B cell (primary cell): Measurements from ENCODE around the gene CCN5. TPM values are rescaled to one million over a fixed set of nuclear protein-coding genes. Genes with fewer than 3 reads are reported as not detected.
"Not testable (repeated sequence)": the region's sequence is repeated elsewhere in the genome, so short reads cannot be mapped to it uniquely, and the experiment has no call there.

ENCODE experiments used
- ATAC-seq: fragments of 200-7000 bp; cut with Tn5 transposase; one replicate; pipeline ENCODE4 v1.10.0; 2021; ENCODE audit warnings: low read depth, mild to moderate bottlenecking, moderate number of reproducible peaks, moderate library complexity
- CTCF ChIA-PET: fragments of 350-600 bp; sonication (Branson Sonifier 250); formaldehyde crosslinking; loops from one replicate; lab custom pipeline; 2021; ENCODE audit warnings: antibody characterized with exemption, inconsistent platforms; lab: Charles Lee
- POLR2A ChIA-PET: fragments of 350-600 bp; sonication (Branson Sonifier 250); formaldehyde crosslinking; loops from one replicate; lab custom pipeline; 2021; ENCODE audit warnings: antibody characterized with exemption; lab: Charles Lee
- DNase-seq: peaks from one replicate; pipeline ENCODE4 v3.0.0; 2013
- H2AFZ ChIP-seq: 2 replicates; pipeline ENCODE4 v1.6.1; 2012; ENCODE audit warnings: mild to moderate bottlenecking, low read depth, low read length; ENCODE audit not compliant: insufficient read depth, poor library complexity, severe bottlenecking
- H3K27ac ChIP-seq, 2 donors: 1 replicate in 1 of 2; 2 replicates in 1 of 2; pipeline ENCODE4 v1.5.1; 2012 to 2013; ENCODE audit warnings: low read length in 2 of 2, mild to moderate bottlenecking in 2 of 2, moderate library complexity in 1 of 2
- H3K27me3 ChIP-seq, 4 experiments: fragments of 200-600 bp in 1 of 4; sonication (generic) in 1 of 4; replicated peaks in 1 of 4; 1 replicate in 2 of 4; 2 replicates in 2 of 4; pipeline versions ENCODE4 v1.6.1 to v1.7.0; 2013 to 2016; ENCODE audit warnings: low read length in 3 of 4, mild to moderate bottlenecking in 2 of 4, mixed read lengths in 1 of 4, moderate library complexity in 1 of 4; ENCODE audit not compliant: insufficient read depth in 4 of 4, control insufficient read depth in 3 of 4; ENCODE audit errors: control extremely low read depth in 1 of 4
- H3K36me3 ChIP-seq, 2 experiments: replicated peaks in 1 of 2; 1 replicate in 1 of 2; 2 replicates in 1 of 2; pipeline versions ENCODE4 v1.6.1 to v1.7.1; 2013; ENCODE audit warnings: low read length in 1 of 2; ENCODE audit not compliant: insufficient read depth in 2 of 2, control insufficient read depth in 1 of 2; ENCODE audit errors: control extremely low read depth in 1 of 2, extremely low read depth in 1 of 2
- H3K4me1 ChIP-seq, 2 donors: fragments of 200-600 bp in 1 of 2; sonication (generic) in 1 of 2; 1 replicate in 1 of 2; 2 replicates in 1 of 2; pipeline versions ENCODE4 v1.5.1 to v1.6.1; 2013 to 2017; ENCODE audit warnings: low read length in 2 of 2; ENCODE audit not compliant: control insufficient read depth in 2 of 2, insufficient read depth in 2 of 2
- H3K4me2 ChIP-seq: replicated peaks from 2 replicates; pipeline ENCODE3; 2012; ENCODE audit warnings: mild to moderate bottlenecking, low read depth, low read length; ENCODE audit not compliant: poor library complexity, severe bottlenecking
- H3K4me3 ChIP-seq, 5 experiments: fragments of 200-600 bp in 1 of 5; sonication (generic) in 1 of 5; 1 replicate in 3 of 5; 2 replicates in 2 of 5; pipeline versions ENCODE4 v1.5.1 to v1.7.0; 2011 to 2016; ENCODE audit warnings: low read length in 4 of 5, mild to moderate bottlenecking in 4 of 5, low read depth in 2 of 5, control low read depth in 1 of 5, moderate library complexity in 1 of 5; ENCODE audit not compliant: insufficient read depth in 1 of 5; ENCODE audit errors: control extremely low read depth in 1 of 5, extremely low read depth in 1 of 5
- H3K79me2 ChIP-seq: fragments of 200-600 bp; sonication (generic); one replicate; pipeline ENCODE4 v1.6.0; 2016; ENCODE audit warnings: low read length; ENCODE audit not compliant: control insufficient read depth, insufficient read depth
- H3K9ac ChIP-seq: fragments of 200-600 bp; sonication (generic); 2 replicates; pipeline ENCODE4 v1.6.1; 2017; ENCODE audit warnings: mild to moderate bottlenecking, low read length, moderate library complexity
- H3K9me3 ChIP-seq, 3 donors: one replicate each; pipeline versions ENCODE4 v1.6.1 to v1.7.1; 2013; ENCODE audit warnings: low read length in 2 of 3; ENCODE audit not compliant: control insufficient read depth in 2 of 3, insufficient read depth in 1 of 3; ENCODE audit errors: control extremely low read depth in 1 of 3
- H4K20me1 ChIP-seq: 2 replicates; pipeline ENCODE4 v1.6.0; 2012; ENCODE audit warnings: mild to moderate bottlenecking, low read length; ENCODE audit not compliant: insufficient read depth, control insufficient read depth, poor library complexity, severe bottlenecking
- H3K27ac Mint-ChIP-seq: one replicate; pipeline ENCODE4 v1.8.0; 2021; ENCODE audit warnings: mixed read lengths
- H3K27me3 Mint-ChIP-seq: one replicate; pipeline ENCODE4 v1.8.0; 2021; ENCODE audit warnings: mixed read lengths
- H3K4me1 Mint-ChIP-seq: one replicate; pipeline ENCODE4 v1.8.0; 2021; ENCODE audit warnings: mixed read lengths
- H3K4me3 Mint-ChIP-seq: one replicate; pipeline ENCODE4 v1.8.0; 2021; ENCODE audit warnings: mixed read lengths
- H3K9me3 Mint-ChIP-seq: one replicate; pipeline ENCODE4 v1.8.0; 2022; ENCODE audit warnings: mixed read lengths; ENCODE audit not compliant: insufficient read depth
- EZH2 ChIP-seq: IDR thresholded peaks from 2 replicates; pipeline ENCODE4 v1.6.1; 2012; ENCODE audit warnings: borderline replicate concordance, low read depth, mild to moderate bottlenecking, moderate library complexity, low read length; ENCODE audit not compliant: insufficient read depth, poor library complexity, severe bottlenecking
- WGBS: methylation state at CpG from one replicate; pipeline ENCODE4 v1.1.5; 2013; ENCODE audit warnings: missing lambda C conversion rate; ENCODE audit not compliant: insufficient coverage; 5-methylcytosine and 5-hydroxymethylcytosine counted together
- intact Hi-C: fragments of 100-400 bp; cut with micrococcal nuclease; formaldehyde crosslinking; loops from one replicate; pipeline ENCODE4 v1.10.0; 2022
- polyA plus RNA-seq: library from polyadenylated mRNA; depleted of rRNA; stranded (reverse); fragments of >200 nt; gene quantifications from 2 replicates; pipeline ENCODE4 v1.2.3, GENCODE V29; 2012
- total RNA-seq, 2 donors: library from RNA; stranded (reverse); fragments of 120-200 nt in 1 of 2; gene quantifications; 1 replicate in 1 of 2; 2 replicates in 1 of 2; pipeline versions ENCODE4 v1.2.3 to v1.2.4, GENCODE V29; 2013 to 2022
- TF ChIP-seq, protein P1 (sequence below): fragments of 200-600 bp; IDR thresholded peaks from one replicate; pipeline ENCODE4 v1.8.0; 2022; ENCODE audit warnings: antibody characterized with exemption, mild to moderate bottlenecking

CCN5 gene
- total and polyA plus RNA-seq, 2 donors (not counting 1 experiment from before 2014, with no cell fraction given): not detected

DNA sequence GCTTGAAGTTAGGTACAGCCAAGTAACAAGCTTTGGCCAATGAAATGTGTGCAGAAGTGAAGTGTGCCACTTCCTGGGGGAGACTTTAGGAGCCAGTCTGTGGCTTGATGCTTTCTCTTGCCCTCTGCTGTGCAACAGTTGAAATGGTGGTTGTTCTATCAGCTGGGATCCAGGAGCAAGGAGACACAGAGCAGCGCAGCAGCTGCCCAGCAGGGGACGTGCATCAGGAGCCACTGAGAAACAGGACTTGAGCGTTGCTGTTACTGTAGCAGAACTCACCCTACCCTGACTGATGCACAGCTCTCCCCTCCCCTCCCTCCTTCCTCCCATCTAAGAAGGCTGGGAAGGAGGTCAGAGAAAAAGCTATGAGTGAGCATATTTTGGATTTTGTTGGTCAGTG lies 18.9 kb upstream of the CCN5 start:
- Histone ChIP-seq H4K20me1 (no peaks in the 10 kb centered on the region), H3K9ac (no peak overlapping the region), H3K4me2 (no peak overlapping the region), H3K27me3 (no peaks in the 10 kb centered on the region), H3K36me3 (no peaks in the 10 kb centered on the region), H3K79me2 (no peaks in the 10 kb centered on the region), H2AFZ (no peak overlapping the region), H3K4me1 (no peaks in the 10 kb centered on the region), H3K4me3 (no peak overlapping the region), H3K9me3 (no peaks in the 10 kb centered on the region), H3K27ac (no peak overlapping the region)
- H3K27ac Mint-ChIP-seq: no peak overlapping the region
- no peak for DNase-seq
- 62% methylated on average over 2 of the region's 3 CpGs for WGBS
- no peak for ATAC-seq
- intact Hi-C loops: no loop called here
- CTCF ChIA-PET: interaction anchor here (0.8 to 0.9 kb wide), 2 partner anchors 11 to 86 kb away, joined by 3 read pairs; no protein-coding TSS in a partner anchor
- POLR2A ChIA-PET: no interaction called here
- no peak overlapping the region for H3K4me3 Mint-ChIP-seq
- no peak for TF ChIP-seq EZH2
- TF ChIP-seq, protein P1, sequence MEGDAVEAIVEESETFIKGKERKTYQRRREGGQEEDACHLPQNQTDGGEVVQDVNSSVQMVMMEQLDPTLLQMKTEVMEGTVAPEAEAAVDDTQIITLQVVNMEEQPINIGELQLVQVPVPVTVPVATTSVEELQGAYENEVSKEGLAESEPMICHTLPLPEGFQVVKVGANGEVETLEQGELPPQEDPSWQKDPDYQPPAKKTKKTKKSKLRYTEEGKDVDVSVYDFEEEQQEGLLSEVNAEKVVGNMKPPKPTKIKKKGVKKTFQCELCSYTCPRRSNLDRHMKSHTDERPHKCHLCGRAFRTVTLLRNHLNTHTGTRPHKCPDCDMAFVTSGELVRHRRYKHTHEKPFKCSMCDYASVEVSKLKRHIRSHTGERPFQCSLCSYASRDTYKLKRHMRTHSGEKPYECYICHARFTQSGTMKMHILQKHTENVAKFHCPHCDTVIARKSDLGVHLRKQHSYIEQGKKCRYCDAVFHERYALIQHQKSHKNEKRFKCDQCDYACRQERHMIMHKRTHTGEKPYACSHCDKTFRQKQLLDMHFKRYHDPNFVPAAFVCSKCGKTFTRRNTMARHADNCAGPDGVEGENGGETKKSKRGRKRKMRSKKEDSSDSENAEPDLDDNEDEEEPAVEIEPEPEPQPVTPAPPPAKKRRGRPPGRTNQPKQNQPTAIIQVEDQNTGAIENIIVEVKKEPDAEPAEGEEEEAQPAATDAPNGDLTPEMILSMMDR: no peak
- no peaks in the 10 kb centered on the region for H3K9me3 Mint-ChIP-seq
- peaks cover 11% of the 10 kb centered on the region for H3K4me1 Mint-ChIP-seq
- H3K27me3 Mint-ChIP-seq: no peaks in the 10 kb centered on the region

DNA sequence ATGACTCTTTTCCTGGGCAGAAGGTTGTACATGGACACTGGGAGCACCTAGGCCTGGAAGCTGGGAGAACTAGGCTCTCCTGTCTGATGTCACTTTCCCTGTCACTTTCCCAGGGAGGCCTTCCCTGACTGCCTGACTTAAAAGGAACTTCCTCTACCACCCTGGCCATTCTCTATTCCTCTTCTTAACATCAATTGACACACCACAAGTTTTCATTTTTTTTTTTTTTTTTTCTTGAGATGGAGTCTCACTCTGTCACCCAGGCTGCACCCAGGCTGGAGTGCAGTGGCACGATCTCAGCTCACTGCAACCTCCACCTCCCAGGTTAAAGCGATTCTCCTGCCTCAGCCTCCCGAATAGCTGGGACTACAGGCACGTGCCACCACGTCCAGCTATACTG lies 18.1 kb upstream of the CCN5 start:
- H3K79me2 ChIP-seq, H3K4me3 ChIP-seq, H3K4me1 ChIP-seq, H3K27ac ChIP-seq, H4K20me1 ChIP-seq, H3K9me3 Mint-ChIP-seq, H3K9me3 ChIP-seq, H3K4me2 ChIP-seq, H3K27me3 Mint-ChIP-seq, H3K9ac ChIP-seq, ATAC-seq, DNase-seq, H3K27ac Mint-ChIP-seq, H3K27me3 ChIP-seq, H3K36me3 ChIP-seq, H3K4me3 Mint-ChIP-seq, H2AFZ ChIP-seq, intact Hi-C loops: not testable (repeated sequence)
- WGBS: 40% methylated on average over 1 of the region's 5 CpGs
- POLR2A ChIA-PET: interaction anchor here (0.7 kb wide), 1 partner anchor 52 kb away, joined by 4 read pairs; no protein-coding TSS in a partner anchor
- CTCF ChIA-PET: interaction anchor here (0.9 kb wide), 1 partner anchor 86 kb away, joined by 3 read pairs; no protein-coding TSS in a partner anchor
- H3K4me1 Mint-ChIP-seq: peaks cover 13% of the 10 kb centered on the region
